GM19468 (cell line): Measurements from ENCODE around the gene KRT6A.

ENCODE experiments used
- ATAC-seq: cut with Tn5 transposase; IDR thresholded peaks from one replicate; pipeline ENCODE4 v1.9.1; 2021; ENCODE audit warnings: mild to moderate bottlenecking, moderate library complexity, moderate number of reproducible peaks; ENCODE audit not compliant: unreplicated experiment; ENCODE audit errors: extremely low read depth

KRT6A gene

GRCh38 chr12:52525661-52526499 lies 32.8 kb upstream of the KRT6A start:
- ATAC-seq, result no peak

DNA sequence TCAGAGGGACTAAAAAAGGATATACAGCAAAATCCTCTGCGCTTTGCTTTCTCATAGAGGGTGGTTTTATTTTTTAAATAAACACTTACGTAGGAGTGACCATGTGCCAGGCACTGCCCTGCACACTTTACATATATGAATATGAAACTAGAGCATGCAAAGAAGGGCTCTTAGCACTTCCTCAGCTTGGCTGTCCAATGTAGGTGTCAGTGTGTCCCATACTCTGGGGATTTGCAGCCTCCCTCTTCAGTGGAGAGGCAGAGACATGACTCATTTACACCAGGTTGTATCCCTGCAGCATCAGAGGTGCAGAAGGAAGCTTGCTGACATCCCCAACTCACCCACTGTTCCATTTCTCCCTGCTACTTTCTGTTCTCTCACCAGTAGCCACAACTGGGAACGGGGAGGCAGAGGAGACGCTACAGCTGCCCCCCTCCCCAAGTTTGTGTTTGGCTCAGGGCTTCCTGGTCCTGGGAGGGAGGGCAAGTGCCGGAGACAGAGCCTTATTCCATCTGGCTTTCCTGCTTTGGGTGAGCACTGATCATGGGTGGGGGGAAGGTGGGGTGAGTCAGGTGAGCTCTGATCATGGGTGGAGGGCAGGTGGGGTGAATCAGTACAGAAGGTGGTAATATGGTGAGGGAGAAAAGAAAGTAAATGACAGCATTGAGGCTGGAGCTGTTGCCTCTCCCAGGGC lies 32.0 kb upstream of the KRT6A start:
- no peak for ATAC-seq

GRCh38 chr12:52524241-52524897 lies 31.3 kb upstream of the KRT6A start:
- ATAC-seq, result no peak

DNA sequence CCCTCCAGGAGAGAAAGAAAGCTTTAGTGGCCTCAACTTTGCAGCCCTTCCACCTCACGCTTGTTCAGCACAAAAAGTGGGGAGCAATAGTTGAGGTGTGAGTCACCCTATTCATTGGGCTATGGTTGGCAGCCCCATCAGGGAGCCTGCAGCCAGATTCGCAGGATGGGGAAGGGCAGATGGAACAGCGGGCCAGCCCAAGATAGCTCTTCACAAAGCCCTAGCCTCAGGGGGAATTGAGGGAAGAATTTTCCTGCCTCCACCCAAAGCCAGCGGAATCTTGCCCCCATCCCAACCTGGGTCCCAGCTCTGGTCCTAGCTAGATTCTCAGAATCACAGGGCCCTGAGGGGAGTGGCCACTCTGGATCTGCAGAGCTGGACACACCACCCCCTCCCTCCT lies 30.8 kb upstream of the KRT6A start:
- ATAC-seq, result no peak

GRCh38 chr12:52522346-52523011 lies 29.4 kb upstream of the KRT6A start:
- ATAC-seq, result no peak

- ATAC-seq, result no peak
Observed at GRCh38 chr12:52521568-52522266, 28.7 kb upstream of the KRT6A start.

DNA sequence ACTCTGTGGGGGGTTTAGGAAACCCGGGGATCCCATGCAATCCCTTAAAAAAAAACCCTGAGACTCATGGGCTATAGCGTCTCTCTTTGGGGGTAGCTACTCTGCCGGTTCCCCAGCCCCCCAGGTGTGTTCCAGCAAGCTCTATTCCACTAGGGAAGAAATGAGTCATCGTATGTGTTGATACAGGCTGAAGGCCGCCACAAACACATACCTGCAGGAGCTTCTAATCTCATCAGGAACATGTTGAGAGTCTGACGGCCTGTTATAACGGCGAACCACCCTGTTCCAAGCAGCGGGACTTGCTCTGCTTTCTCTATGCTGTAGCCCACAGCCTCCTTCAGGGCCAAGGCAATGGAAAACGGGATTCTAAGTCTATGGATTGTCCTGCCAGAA lies 28.1 kb upstream of the KRT6A start:
- ATAC-seq, result no peak

GRCh38 chr12:52519826-52520662 lies 27.0 kb upstream of the KRT6A start, which contains the start of gene KRT5:
Gene KRT5 (minus strand): TSS chr12:52520394. CDS start chr12:52520296, 98 bp downstream.
- no peak for ATAC-seq

GRCh38 chr12:52519387-52519703 lies 26.3 kb upstream of the KRT6A start:
- ATAC-seq, result no peak

- no peak for ATAC-seq
Observed at GRCh38 chr12:52518574-52519386, 25.7 kb upstream of the KRT6A start.

- no peak for ATAC-seq
Observed at GRCh38 chr12:52517888-52518287, 24.8 kb upstream of the KRT6A start.

GRCh38 chr12:52517005-52517835 lies 24.2 kb upstream of the KRT6A start:
- no peak for ATAC-seq

DNA sequence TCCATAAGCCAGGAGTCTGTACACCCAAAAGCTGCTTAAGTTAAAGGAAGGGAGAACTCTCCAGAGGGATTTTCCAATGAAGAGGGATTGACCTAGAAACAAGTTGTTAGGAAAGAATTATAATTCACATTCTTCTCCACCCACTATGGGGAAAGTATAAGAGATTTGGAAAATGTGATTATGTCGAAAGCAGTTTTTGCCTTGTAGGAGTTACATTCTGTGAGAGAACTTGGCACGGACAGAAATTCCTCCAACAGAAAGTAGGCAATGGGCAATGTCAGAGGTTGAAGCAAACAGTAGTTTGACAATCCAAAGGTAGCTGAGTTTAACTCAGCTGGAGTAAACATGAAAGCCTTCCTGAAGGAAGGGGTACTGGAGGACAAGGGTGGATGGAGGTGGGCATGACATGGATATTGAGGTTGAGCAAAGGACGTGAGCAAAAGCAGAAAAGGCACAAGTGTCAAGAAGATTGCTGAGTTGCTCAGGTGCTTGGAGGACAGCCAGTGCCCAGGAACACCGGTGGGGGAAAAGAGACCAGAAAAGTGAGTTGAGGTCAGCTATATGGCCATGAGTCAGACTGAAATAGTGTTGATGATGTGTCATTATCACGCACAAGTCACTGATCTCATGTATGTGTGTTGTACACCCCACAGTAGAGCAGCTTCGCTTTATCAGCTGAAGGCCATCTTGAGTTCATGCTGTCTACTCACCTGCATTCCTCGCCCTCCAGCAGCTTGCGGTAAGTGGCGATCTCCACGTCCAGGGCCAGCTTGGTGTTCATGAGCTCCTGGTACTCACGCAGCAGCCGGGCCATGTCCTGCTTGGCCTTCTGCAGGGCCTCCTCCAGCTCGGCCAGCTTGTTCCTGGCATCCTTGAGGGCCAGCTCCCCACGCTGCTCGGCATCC lies 23.1 kb upstream of the KRT6A start:
- ATAC-seq, result no peak

GRCh38 chr12:52515319-52515646 lies 22.2 kb upstream of the KRT6A start:
- ATAC-seq, result no peak

GRCh38 chr12:52514471-52515318 lies 21.6 kb upstream of the KRT6A start:
- ATAC-seq, result no peak

DNA sequence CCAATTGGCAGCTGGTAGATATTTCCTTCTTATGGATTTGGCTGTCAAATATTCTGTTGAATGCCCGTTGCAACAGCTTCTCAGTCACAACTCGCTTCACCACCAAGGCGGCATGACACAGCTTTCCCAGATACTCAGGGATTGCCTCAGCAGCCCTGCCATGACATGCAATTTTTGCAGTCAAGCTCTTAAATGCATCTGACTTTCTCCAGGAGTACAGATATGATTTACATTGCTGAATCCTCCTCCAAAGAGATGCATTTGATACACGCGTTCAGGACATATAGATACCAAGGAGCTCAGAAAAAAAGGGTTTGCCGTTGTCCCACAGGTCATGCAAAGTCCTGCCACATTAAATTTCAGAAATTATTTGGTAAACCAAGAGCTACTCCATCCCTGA lies 20.7 kb upstream of the KRT6A start:
- ATAC-seq, result no peak
